Cerebellar nuclear complex (tissue), 1 donor: Measurements from ENCODE around the gene ZNF326.
A peak's percentile ranks its signal among the peaks of the same experiment; 100 is the strongest.
"Not testable (repeated sequence)": the region's sequence is repeated elsewhere in the genome, so short reads cannot be mapped to it uniquely, and the experiment has no call there.

Experiments
- DNase-seq, 2 experiments: peaks; one replicate each; lab custom pipeline; 2025; lab: John Stamatoyannopoulos, UW

ZNF326 gene

GRCh38 chr1:89965193-89965768 lies 29.6 kb upstream of the ZNF326 start:
- no peak for DNase-seq

- DNase-seq, result no peak
Measured at GRCh38 chr1:89966656-89967055, 28.3 kb upstream of the ZNF326 start.

DNA sequence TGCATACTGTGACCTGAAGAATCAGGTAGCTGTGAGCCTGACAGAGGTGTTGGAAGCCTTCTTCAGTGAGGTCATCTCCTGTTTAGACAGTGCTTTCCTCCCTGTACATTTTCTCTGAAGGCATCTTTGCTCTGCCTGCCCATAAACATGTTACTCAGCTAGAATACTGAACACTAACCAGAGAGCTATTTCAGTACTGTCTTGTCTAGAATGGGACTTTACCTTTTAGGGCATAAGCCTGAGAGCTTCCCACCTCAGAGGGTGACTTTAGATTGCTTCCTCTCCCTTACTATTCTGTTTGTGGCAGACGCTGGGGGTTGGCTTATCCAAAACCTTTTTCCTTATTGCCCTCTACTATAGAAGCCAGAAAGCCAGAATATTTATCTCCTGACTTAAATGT lies 23.3 kb upstream of the ZNF326 start:
- DNase-seq, result no peak

DNA sequence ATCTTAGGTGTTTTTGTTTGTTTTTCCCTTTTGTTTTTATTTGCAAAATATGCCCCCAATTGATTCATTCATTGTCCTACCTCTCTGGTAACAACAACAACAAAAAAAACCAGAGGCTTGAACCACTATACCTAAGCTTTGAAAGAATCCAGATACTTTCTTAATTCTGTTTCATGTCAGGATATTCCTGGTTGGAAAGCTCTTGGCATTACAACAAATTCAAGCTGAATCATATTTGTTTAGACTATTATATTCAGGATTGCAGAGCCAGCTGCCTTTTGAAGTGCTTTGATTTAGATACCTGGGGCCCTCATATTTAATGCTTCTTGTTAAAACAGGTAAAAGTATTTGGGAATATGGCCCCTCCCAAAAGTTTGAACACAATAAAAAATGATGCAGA lies 22.9 kb upstream of the ZNF326 start:
- DNase-seq, result no peak

- DNase-seq, result no peak
Measured at GRCh38 chr1:89973471-89974127, 21.3 kb upstream of the ZNF326 start.

- DNase-seq, result no peak
Measured at GRCh38 chr1:89974256-89974655, 20.7 kb upstream of the ZNF326 start.

GRCh38 chr1:89974696-89975470 lies 20.0 kb upstream of the ZNF326 start:
- no peak for DNase-seq

- no peak for DNase-seq
Measured at GRCh38 chr1:89975540-89976125, 19.3 kb upstream of the ZNF326 start.

DNA sequence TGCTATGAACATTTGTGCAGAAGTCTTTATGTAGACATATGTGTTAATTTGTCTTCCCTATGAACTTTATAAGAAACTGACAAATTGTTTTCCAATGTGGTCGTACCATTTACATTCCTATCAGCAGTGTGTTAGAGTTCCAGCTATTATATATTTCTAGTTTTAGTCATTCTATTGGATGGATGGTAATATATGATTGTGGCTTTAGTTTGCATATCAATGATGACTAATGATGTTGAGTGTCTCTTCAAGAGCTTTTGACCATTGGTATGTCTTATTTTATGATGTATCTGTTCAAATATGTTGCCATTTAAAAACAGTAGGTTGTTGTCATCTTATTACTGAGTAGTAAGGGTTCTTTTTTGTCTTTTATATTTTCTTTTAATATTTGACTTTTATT lies 16.2 kb upstream of the ZNF326 start:
- no peak for DNase-seq

- no peak for DNase-seq
Measured at GRCh38 chr1:89980605-89981004, 14.3 kb upstream of the ZNF326 start.

GRCh38 chr1:89982846-89983245 lies 12.1 kb upstream of the ZNF326 start:
- not testable (repeated sequence) for DNase-seq

- DNase-seq, result not testable (repeated sequence)
Measured at GRCh38 chr1:89984564-89985116, 10.3 kb upstream of the ZNF326 start.

DNA sequence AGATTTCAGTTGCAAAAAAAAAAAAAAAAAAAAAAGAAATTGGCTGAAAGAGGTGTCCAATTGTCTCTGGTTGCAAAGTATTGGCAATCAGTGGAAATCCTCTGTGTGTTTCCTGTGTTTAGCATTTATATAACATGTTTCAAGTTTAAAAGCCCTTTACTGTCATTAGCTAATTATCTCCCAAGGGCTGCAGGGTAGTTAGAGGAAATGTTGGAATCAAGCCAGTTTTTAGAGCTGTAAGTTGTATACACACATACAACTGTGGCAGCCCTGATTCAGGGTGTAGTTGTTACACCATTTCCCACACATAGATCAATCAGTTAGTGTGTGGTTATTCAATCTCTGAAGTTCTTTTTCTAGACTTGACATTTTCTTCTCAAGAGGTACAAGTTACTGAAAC lies 8.9 kb upstream of the ZNF326 start:
- no peak for DNase-seq

DNA sequence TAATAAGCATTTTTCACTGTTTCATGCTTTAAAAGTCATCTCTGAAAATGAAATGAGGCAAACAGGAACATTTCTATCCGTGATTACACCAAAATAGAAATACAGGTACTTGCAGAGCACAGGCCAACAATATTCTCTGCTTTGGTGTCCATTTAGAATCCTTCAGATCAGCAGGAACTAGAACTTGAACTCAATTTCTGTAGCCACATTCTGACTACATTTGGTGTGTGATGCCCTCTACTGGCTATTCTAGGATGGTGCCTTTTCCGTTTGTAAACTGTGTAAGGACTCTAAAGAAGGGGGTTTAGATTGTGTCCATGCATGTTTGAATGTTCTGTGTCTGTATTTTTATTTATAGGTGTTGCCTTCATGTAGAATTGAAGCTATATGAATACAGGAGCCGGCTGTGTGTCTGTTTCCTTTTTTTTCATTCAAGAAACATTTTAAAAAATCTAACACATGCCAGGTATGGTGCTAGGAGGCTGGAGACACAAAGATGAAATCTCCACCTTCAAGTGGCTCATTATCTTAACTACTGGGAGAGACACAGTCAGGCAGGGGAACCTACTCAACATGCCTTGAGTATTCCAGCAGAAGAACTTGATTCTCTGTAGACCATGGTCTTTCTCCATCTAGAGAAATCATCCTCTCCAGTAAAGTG lies 7.6 kb upstream of the ZNF326 start:
- DNase-seq, result peak in 1 of 2 experiments; percentile 55

DNA sequence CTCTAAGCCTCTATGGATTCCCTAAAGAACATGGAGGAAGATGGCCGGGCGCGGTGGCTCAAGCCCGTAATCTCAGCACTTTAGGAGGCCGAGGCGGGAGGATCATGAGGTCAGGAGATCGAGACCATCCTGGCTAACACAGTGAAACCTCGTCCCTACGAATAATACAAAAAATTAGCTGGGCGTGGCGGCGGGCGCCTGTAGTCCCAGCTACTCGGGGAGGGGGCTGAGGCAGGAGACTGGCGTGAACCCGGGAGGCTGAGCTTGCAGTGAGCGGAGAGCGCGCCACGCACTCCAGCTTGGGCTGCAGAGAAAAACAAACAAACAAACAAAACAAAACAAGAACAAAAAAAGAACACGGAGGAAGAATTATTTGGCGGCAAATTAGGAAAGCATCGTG lies 5.8 kb upstream of the ZNF326 start:
- DNase-seq, result no peak

- DNase-seq, result no peak
Measured at GRCh38 chr1:89989799-89990198, 5.1 kb upstream of the ZNF326 start.

- DNase-seq, result no peak
Measured at GRCh38 chr1:89990976-89991831, 3.7 kb upstream of the ZNF326 start.

DNA sequence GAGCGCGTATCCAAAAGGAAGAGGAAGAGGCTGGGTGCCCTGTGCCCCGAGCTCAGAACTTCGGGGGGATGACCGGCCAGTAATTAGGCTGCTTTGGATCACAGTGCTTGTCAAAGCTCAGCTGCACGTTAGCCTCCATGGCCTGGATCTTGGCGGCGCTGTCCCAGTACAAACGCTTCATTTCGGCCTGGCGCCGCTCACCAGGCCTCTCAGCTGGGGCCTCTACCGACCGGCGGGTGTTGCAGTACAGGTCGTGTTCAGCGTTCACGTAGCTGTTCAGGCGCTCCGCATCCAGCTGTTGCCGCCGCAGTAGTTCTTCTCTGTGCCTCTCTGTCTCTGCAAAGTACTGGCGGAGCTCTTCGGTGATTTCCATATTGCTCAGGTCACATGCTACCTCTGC lies 1.4 kb upstream of the ZNF326 start:
- no peak for DNase-seq

DNA sequence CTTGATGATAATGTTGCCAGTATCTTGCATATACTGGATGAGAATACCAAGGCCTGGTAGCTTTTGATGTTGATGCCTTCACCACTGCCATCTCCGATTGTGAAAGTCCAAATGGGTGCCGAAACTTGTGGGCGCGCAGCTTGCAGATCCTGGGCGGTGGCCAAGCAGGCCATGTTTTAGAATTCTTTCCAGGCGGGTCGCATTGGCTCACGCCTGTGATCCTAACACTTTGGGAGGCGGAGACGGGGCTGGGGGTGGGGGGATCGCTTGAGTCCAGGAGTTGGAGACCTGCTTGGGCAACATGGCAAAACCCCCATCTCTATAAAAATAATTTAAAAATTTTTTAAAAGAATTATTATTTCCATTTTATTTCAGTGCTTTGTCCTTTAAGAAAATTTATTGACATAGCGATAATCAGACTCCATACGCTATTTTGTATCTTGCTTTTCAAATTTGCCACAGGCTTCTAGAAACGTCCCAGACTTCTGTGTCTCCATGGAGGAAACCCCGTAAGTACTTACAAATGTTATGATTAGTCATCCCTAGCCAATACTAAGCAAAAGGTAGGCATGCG lies 592 bp upstream of the ZNF326 start:
- DNase-seq, result no peak

GRCh38 chr1:89995598-89996449 lies 914 bp downstream of the ZNF326 start:
- no peak for DNase-seq
